ENCODE data around the gene HOXA13. TPM values are rescaled to one million over a fixed set of nuclear protein-coding genes. Genes with fewer than 3 reads are reported as not detected.

HOXA13 gene
- total RNA-seq, 1 experiment from 2014 or later: not detected

DNA sequence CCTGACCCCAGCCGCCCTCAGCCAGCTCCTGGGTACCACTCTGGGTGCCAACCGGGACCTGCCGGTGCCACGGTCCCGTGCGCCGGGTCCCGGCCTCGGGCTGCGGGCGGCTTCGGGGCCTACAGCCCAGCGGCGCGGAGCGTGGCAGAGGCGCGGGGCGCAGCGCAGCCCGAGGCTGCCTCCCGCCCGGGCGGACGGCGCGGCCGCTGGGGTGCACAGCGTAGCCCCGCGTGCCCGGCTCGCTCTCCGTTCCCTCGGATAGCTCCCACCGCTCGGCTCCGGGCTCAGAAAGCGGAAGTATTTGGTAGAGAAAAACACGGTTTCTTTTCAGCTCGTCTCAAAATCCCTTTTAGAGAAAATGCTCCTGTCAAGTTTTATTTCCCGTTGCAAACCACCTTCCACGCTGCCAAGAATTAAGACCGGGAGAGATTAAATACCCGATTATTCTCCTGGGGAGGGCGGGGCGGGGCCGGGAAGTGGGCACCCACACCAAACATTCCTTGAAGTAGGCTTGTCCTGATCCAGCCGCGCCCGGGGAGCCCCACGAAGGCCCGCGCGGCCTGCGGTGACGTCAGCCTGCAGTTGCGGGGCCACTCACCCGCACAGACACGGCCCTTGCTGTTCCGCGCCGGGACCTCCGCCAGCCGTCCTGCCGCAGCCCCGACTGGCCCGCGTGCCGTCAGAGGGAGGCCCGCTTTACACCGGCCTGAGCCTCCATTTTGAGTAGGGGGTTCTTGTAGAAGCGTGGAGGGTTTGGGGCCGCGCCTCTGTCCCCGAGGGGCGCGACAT, 7.2 kb downstream of the HOXA13 start:
- DNase-seq (ENCODE audit: unreplicated experiment): no peak

DNA sequence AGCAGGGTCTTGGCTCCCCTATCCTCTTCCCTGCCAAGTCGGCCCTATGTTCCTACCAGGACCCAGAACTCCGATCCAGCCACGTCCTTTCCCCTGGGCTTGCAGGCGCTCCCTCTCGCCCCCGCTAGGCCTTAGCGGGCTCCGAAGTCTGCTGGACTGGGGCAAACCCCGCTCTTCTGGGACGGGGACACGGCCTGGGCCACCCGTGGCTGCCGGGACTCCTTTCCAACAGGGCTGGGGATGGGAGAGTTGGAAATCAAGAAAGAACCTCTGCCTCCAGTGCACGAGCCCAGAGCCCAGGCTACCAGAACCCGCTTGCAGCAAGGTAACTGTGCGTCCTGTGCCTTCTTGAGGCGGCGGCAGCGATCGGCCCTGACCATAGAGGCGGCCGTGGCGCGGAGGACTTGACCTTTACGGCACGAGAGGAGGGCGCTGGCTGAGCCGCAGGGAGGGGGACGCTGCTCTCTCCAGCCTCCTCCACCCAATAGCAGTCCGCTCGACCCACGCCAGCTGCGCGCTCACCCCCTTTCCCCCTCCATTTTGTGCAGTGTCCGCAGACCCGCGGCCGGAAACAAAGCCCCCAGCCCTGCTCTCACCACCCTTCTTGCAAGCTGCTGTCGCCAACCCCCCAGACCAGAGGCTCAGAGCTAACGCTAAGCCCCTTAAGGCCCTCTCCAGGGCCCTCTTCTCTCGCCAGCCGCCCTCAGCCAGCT, 7.9 kb downstream of the HOXA13 start:
- Mint-ChIP-seq H3K9me3 (ENCODE audit: unreplicated experiment) (no peaks in the 10 kb centered on the region), H3K27me3 (ENCODE audit: insufficient read depth, unreplicated experiment) (peaks cover 12% of the 10 kb centered on the region), H3K36me3 (ENCODE audit: insufficient read depth, unreplicated experiment) (no peaks in the 10 kb centered on the region), H3K4me3 (ENCODE audit: unreplicated experiment) (no peak overlapping the region), H3K27ac (ENCODE audit: low read depth, unreplicated experiment) (no peak overlapping the region), H3K4me1 (ENCODE audit: insufficient read depth, unreplicated experiment) (no peaks in the 10 kb centered on the region)
- ChIA-PET POLR2A (no interaction called here), CTCF (interaction anchor here (3.2 kb wide), 1 partner anchor 13 kb away, joined by 10 read pairs; no protein-coding TSS in a partner anchor)
- no TSS peak for BruUV-seq (replicated peaks)
- no peak for DNase-seq (ENCODE audit: unreplicated experiment)
- intact Hi-C loops (cut with micrococcal nuclease): loop anchor here (10.0 kb wide), 1 partner anchor 1733 kb away; no protein-coding TSS in a partner anchor
- TF ChIP-seq, protein P1, sequence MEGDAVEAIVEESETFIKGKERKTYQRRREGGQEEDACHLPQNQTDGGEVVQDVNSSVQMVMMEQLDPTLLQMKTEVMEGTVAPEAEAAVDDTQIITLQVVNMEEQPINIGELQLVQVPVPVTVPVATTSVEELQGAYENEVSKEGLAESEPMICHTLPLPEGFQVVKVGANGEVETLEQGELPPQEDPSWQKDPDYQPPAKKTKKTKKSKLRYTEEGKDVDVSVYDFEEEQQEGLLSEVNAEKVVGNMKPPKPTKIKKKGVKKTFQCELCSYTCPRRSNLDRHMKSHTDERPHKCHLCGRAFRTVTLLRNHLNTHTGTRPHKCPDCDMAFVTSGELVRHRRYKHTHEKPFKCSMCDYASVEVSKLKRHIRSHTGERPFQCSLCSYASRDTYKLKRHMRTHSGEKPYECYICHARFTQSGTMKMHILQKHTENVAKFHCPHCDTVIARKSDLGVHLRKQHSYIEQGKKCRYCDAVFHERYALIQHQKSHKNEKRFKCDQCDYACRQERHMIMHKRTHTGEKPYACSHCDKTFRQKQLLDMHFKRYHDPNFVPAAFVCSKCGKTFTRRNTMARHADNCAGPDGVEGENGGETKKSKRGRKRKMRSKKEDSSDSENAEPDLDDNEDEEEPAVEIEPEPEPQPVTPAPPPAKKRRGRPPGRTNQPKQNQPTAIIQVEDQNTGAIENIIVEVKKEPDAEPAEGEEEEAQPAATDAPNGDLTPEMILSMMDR (IDR thresholded peaks at IDR 0.05; ENCODE audit: unreplicated experiment): no peak

More for the DNA sequence above, 7.2 kb downstream of the HOXA13 start:
- Mint-ChIP-seq H3K4me1 (ENCODE audit: insufficient read depth, unreplicated experiment) (no peaks in the 10 kb centered on the region), H3K36me3 (ENCODE audit: insufficient read depth, unreplicated experiment) (no peaks in the 10 kb centered on the region), H3K27me3 (ENCODE audit: insufficient read depth, unreplicated experiment) (peaks cover 19% of the 10 kb centered on the region), H3K27ac (ENCODE audit: low read depth, unreplicated experiment) (no peak overlapping the region), H3K4me3 (ENCODE audit: unreplicated experiment) (no peak overlapping the region), H3K9me3 (ENCODE audit: unreplicated experiment) (no peaks in the 10 kb centered on the region)
- intact Hi-C loops (cut with micrococcal nuclease): loop anchor here (10.0 kb wide), 1 partner anchor 1732 kb away; no protein-coding TSS in a partner anchor
- CTCF ChIA-PET: interaction anchor here (3.2 kb wide), 1 partner anchor 14 kb away, joined by 10 read pairs; no protein-coding TSS in a partner anchor
- POLR2A ChIA-PET: no interaction called here
- TF ChIP-seq, protein P1 (IDR thresholded peaks at IDR 0.05; ENCODE audit: unreplicated experiment): no peak
- no TSS peak for BruUV-seq (replicated peaks)

GRCh38 chr7:27191161-27191731, 8.6 kb downstream of the HOXA13 start:
- no peaks in the 10 kb centered on the region for H3K9me3 Mint-ChIP-seq (ENCODE audit: unreplicated experiment)
- ChIA-PET CTCF (interaction anchor here (2.2 to 3.2 kb wide), 2 partner anchors 12 to 19 kb away, joined by 6 to 10 read pairs; no protein-coding TSS in a partner anchor), POLR2A (no interaction called here)
- peaks cover 1% of the 10 kb centered on the region for H3K4me1 Mint-ChIP-seq (ENCODE audit: insufficient read depth, unreplicated experiment)
- no TSS peak for BruUV-seq (replicated peaks)
- intact Hi-C loops (cut with micrococcal nuclease): loop anchor here (10.0 kb wide), 1 partner anchor 1734 kb away; no protein-coding TSS in a partner anchor
- TF ChIP-seq, protein P1 (IDR thresholded peaks at IDR 0.05; ENCODE audit: unreplicated experiment): no peak
- no peaks in the 10 kb centered on the region for H3K36me3 Mint-ChIP-seq (ENCODE audit: insufficient read depth, unreplicated experiment)
- DNase-seq (ENCODE audit: unreplicated experiment): no peak
- H3K27ac Mint-ChIP-seq (ENCODE audit: low read depth, unreplicated experiment): no peak overlapping the region
- H3K4me3 Mint-ChIP-seq (ENCODE audit: unreplicated experiment): no peak overlapping the region
- H3K27me3 Mint-ChIP-seq (ENCODE audit: insufficient read depth, unreplicated experiment): peaks cover 10% of the 10 kb centered on the region

Data from MCF 10A (cell line).